Colonic mucosa (tissue), 4 donors: ENCODE measurements around the gene FOXQ1. TPM values are rescaled to one million over a fixed set of nuclear protein-coding genes. Genes with fewer than 3 reads are reported as not detected.

ENCODE experiments used
- DNase-seq: peaks from one replicate; pipeline ENCODE4 v3.0.0-alpha.2; 2020
- H3K27ac ChIP-seq: fragments of 200-600 bp; one replicate; pipeline ENCODE4 v1.8.0; 2021
- H3K27me3 ChIP-seq: fragments of 200-600 bp; one replicate; pipeline ENCODE4 v1.8.0; 2021
- H3K36me3 ChIP-seq: fragments of 200-600 bp; one replicate; pipeline ENCODE4 v1.8.0; 2021
- H3K4me1 ChIP-seq: fragments of 200-600 bp; one replicate; pipeline ENCODE4 v1.8.0; 2021; ENCODE audit warnings: mild to moderate bottlenecking
- H3K4me3 ChIP-seq: fragments of 200-600 bp; one replicate; pipeline ENCODE4 v1.8.0; 2021
- H3K9ac ChIP-seq, 2 donors: one replicate each; pipeline ENCODE4 v1.7.0; 2013; ENCODE audit warnings: control low read depth in 2 of 2, low read depth in 2 of 2, low read length in 2 of 2
- H3K9me3 ChIP-seq: fragments of 200-600 bp; one replicate; pipeline ENCODE4 v1.8.0; 2021
- intact Hi-C: fragments of 100-400 bp; cut with DNase I; formaldehyde crosslinking; loops from one replicate; pipeline ENCODE4 v1.14.1; 2022
- total RNA-seq, 2 donors: library from RNA; stranded (reverse); fragmentation: NEBNext Ultra II Directional in 1 of 2; extraction: Animal tissue kit (Norgen Biotek cat#: 25700) in 1 of 2; gene quantifications; one replicate each; pipeline ENCODE4 v1.2.1, GENCODE V29; 2021
- TF ChIP-seq, protein P1 (sequence below): fragments of 200-600 bp; IDR thresholded peaks from one replicate; pipeline ENCODE4 v1.8.0; 2022; ENCODE audit warnings: antibody characterized with exemption, mild to moderate bottlenecking
- donor health status: healthy.
- donor health status: DM: no; HTN: no; CAD: no.
- donor health status: DM: no; HTN: no; CAD: no.

Gene FOXQ1
- total RNA-seq, 2 donors from 2014 or later = 0.42 to 0.82 TPM

- H3K27ac ChIP-seq = no peak overlapping the region
- intact Hi-C loops = no loop called here
- TF ChIP-seq, protein P1, sequence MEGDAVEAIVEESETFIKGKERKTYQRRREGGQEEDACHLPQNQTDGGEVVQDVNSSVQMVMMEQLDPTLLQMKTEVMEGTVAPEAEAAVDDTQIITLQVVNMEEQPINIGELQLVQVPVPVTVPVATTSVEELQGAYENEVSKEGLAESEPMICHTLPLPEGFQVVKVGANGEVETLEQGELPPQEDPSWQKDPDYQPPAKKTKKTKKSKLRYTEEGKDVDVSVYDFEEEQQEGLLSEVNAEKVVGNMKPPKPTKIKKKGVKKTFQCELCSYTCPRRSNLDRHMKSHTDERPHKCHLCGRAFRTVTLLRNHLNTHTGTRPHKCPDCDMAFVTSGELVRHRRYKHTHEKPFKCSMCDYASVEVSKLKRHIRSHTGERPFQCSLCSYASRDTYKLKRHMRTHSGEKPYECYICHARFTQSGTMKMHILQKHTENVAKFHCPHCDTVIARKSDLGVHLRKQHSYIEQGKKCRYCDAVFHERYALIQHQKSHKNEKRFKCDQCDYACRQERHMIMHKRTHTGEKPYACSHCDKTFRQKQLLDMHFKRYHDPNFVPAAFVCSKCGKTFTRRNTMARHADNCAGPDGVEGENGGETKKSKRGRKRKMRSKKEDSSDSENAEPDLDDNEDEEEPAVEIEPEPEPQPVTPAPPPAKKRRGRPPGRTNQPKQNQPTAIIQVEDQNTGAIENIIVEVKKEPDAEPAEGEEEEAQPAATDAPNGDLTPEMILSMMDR = no peak
Observed at GRCh38 chr6:1328129-1328800, 16.4 kb downstream of the FOXQ1 start.

DNA sequence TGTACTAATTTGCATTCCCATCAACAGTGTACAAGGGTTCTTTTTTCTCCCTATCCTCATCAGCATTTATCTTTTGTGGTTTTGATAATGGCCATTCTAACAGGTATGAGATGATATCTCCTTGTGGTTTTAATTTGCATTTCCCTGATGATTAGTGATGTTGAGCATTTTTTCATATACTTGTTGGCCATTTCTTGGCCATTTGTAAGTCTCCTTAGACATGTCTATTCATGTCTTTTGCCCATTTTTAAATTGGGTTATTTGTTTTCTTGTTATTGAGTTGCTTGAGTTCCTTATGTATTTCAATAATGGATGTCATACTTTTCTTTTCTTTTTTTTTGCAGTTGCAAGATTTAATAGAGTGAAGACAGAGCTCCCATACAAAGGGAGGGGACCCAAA, 17.8 kb downstream of the FOXQ1 start:
- TF ChIP-seq, protein P1 = no peak
- Histone ChIP-seq H3K4me1 (no peaks in the 10 kb centered on the region), H3K9ac (no peak overlapping the region), H3K4me3 (no peak overlapping the region), H3K36me3 (no peaks in the 10 kb centered on the region), H3K9me3 (no peaks in the 10 kb centered on the region), H3K27me3 (no peaks in the 10 kb centered on the region), H3K27ac (no peak overlapping the region)
- intact Hi-C loops = no loop called here
- no peak for DNase-seq

More at GRCh38 chr6:1328129-1328800, 16.4 kb downstream of the FOXQ1 start:
- no peak overlapping the region for H3K9ac ChIP-seq
- H3K36me3 ChIP-seq = no peaks in the 10 kb centered on the region
- no peak overlapping the region for H3K4me3 ChIP-seq
- H3K9me3 ChIP-seq = no peaks in the 10 kb centered on the region
- no peaks in the 10 kb centered on the region for H3K4me1 ChIP-seq
- no peaks in the 10 kb centered on the region for H3K27me3 ChIP-seq
- no peak for DNase-seq

DNA sequence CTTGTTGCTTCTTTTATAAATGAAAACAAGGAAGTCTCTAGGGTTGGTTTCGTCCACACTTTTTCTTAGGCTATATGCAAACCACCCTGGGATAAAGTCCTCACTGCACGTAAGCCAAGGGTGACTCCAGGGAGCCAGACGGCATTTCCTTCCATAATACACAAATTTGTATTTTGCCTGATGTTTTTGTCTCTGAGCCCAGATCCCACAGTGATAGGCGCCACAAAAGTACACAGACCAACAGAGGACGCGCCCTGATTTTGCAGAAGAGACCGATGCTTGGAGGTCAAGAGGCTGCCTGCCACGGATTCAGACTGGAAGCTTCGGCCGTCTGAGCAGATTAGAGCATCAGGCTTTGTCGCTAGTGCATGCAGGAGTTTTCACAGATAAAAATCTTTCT, 22.8 kb downstream of the FOXQ1 start:
- intact Hi-C loops = loop anchor here (5.0 kb wide), 1 partner anchor 537 kb away; no protein-coding TSS in a partner anchor
- Histone ChIP-seq H3K27ac (no peak overlapping the region), H3K27me3 (peaks cover 7% of the 10 kb centered on the region), H3K9ac (peak overlapping the region in 1 of 2 donors; percentile 48), H3K9me3 (no peaks in the 10 kb centered on the region), H3K4me3 (no peak overlapping the region), H3K4me1 (no peaks in the 10 kb centered on the region), H3K36me3 (no peaks in the 10 kb centered on the region)
- TF ChIP-seq, protein P1 = no peak
- peak; percentile 31 for DNase-seq

DNA sequence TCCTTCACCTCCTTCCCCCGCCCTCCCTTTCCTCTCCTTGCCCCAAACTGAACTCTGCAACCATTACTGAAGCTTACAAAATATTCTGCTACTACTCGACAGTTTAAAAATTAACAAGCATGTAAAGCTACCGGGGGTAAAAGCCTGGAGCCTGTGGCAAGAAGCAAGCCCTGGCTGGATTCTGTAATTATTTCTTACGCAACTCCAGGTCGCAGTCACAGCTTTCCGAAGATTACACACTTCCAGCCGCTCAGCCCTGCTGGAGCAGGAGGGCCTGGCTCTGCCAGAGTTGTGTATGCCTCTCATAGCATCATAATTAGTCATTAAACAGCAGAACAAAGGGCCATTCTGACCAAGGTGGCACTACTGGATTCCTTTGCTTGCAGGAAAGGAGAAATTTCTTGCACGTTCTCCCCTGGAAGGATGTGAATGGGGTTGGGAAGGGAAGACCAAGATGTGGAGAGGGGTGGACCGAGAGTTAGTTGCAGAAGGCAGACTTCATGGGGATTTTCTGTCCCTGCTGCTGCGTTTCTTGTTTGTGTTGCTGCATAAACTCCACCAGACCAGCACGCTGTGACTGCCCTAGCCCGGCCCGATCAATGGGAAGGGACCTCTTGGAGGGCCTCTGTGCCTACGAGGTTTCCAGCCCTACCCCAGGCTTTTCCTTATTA, 23.6 kb downstream of the FOXQ1 start:
- no peaks in the 10 kb centered on the region for H3K9me3 ChIP-seq
- no peaks in the 10 kb centered on the region for H3K4me1 ChIP-seq
- no peak overlapping the region for H3K27ac ChIP-seq
- no peak overlapping the region for H3K4me3 ChIP-seq
- TF ChIP-seq, protein P1 = no peak
- peak; percentile 69 for DNase-seq
- H3K9ac ChIP-seq = peak overlapping the region in 1 of 2 donors; percentile 46
- intact Hi-C loops = loop anchor here (5.0 kb wide), 1 partner anchor 538 kb away; no protein-coding TSS in a partner anchor
- peaks cover 7% of the 10 kb centered on the region for H3K27me3 ChIP-seq
- no peaks in the 10 kb centered on the region for H3K36me3 ChIP-seq

- intact Hi-C loops = loop anchor here (5.0 kb wide), 1 partner anchor 539 kb away; no protein-coding TSS in a partner anchor
- H3K9ac ChIP-seq = peak overlapping the region in 1 of 2 donors; percentile 46
- DNase-seq = peak; percentile 67
Observed at GRCh38 chr6:1336246-1336843, 24.4 kb downstream of the FOXQ1 start.

More at GRCh38 chr6:1336246-1336843, 24.4 kb downstream of the FOXQ1 start:
- H3K4me1 ChIP-seq = no peaks in the 10 kb centered on the region
- peaks cover 7% of the 10 kb centered on the region for H3K27me3 ChIP-seq
- H3K9me3 ChIP-seq = no peaks in the 10 kb centered on the region
- no peak overlapping the region for H3K27ac ChIP-seq
- TF ChIP-seq, protein P1 = peak; percentile 22
- H3K4me3 ChIP-seq = no peak overlapping the region
- H3K36me3 ChIP-seq = no peaks in the 10 kb centered on the region
